ENCODE measurements around the gene ARL4A.
"Not testable (repeated sequence)": the region's sequence is repeated elsewhere in the genome, so short reads cannot be mapped to it uniquely, and the experiment has no call there.

The ARL4A gene

GRCh38 chr7:12686891-12687717 lies at the start of gene ARL4A:
TSS of gene ARL4A (plus strand) at chr7:12687633. CDS start at chr7:12688255, 622 bp downstream.
- Mint-ChIP-seq H3K4me1 (ENCODE audit: low read depth) (peaks cover 30% of the 10 kb centered on the region), H3K36me3 (ENCODE audit: low read depth) (peaks cover 11% of the 10 kb centered on the region), H3K27ac (peak within 1 kb of the TSS; percentile 97), H3K27me3 (ENCODE audit: low read depth) (peaks cover 5% of the 10 kb centered on the region), H3K9me3 (no peaks in the 10 kb centered on the region), H3K4me3 (peak within 1 kb of the TSS; percentile 96)
- peak; percentile 90 for DNase-seq (ENCODE audit: low spot score)

GRCh38 chr7:12637819-12638592 lies 49.4 kb upstream of the ARL4A start:
- no peak for DNase-seq (ENCODE audit: low spot score)
- Mint-ChIP-seq H3K27me3 (ENCODE audit: low read depth) (peaks cover 3% of the 10 kb centered on the region), H3K27ac (no peak overlapping the region), H3K4me3 (peak overlapping the region; percentile 50), H3K9me3 (no peaks in the 10 kb centered on the region), H3K4me1 (ENCODE audit: low read depth) (peaks cover 16% of the 10 kb centered on the region), H3K36me3 (ENCODE audit: low read depth) (no peaks in the 10 kb centered on the region)

DNA sequence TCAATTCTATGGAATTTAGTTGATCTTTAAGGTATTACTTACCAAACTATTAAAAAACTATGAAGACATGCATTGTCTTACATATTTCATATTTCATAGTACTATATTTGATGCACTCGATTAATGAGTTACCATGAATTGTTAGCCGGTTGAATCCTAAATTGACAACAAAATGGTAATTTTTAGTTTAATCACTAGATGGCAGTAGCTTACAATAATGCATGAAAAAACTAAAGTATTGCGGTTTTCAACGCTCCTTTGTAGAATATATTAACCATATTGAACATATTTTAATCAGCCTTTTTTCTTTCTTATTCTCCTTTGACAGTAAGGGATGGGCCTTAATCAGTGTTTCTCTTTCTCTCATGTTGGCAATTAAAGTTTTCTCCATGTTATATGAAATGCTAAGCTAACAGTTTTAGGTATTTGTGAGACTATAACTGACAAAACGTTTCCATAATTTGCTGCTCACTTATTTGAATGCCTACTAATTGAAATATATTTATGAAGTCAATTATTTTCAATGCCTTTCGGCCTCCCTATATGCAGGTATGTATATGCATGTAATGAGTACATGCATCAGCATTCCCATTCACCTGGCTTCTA lies 48.5 kb upstream of the ARL4A start:
- no peak for DNase-seq (ENCODE audit: low spot score)

GRCh38 chr7:12640299-12641096 lies 46.9 kb upstream of the ARL4A start:
- Mint-ChIP-seq H3K27me3 (ENCODE audit: low read depth) (peaks cover 3% of the 10 kb centered on the region), H3K9me3 (no peaks in the 10 kb centered on the region), H3K27ac (no peak overlapping the region), H3K4me3 (no peak overlapping the region), H3K36me3 (ENCODE audit: low read depth) (no peaks in the 10 kb centered on the region), H3K4me1 (ENCODE audit: low read depth) (peaks cover 13% of the 10 kb centered on the region)
- DNase-seq (ENCODE audit: low spot score): no peak

More for the DNA sequence above, 48.5 kb upstream of the ARL4A start:
- no peaks in the 10 kb centered on the region for H3K36me3 Mint-ChIP-seq (ENCODE audit: low read depth)
- peaks cover 3% of the 10 kb centered on the region for H3K27me3 Mint-ChIP-seq (ENCODE audit: low read depth)
- H3K9me3 Mint-ChIP-seq: no peaks in the 10 kb centered on the region
- H3K27ac Mint-ChIP-seq: no peak overlapping the region
- H3K4me1 Mint-ChIP-seq (ENCODE audit: low read depth): peaks cover 13% of the 10 kb centered on the region
- H3K4me3 Mint-ChIP-seq: no peak overlapping the region

DNA sequence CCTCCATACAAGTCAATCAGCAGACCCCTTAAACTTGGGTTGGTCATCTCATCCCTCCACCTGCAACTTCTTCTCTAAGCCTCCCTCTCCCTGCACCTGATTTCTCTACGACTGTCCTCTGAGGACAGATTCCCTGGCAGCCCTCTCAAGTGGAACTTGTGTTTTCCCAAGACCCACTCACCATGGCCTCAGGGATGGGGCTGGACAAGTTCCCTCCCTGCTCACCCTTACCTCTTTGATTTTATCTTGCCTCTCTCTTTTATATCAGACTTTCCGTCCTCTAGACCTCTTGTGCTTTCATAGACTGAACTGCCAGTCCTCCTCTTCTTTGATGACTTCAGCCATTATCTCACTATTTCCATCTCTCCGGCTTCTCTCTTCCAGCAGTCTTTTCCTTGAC lies 46.2 kb upstream of the ARL4A start:
- no peaks in the 10 kb centered on the region for H3K9me3 Mint-ChIP-seq
- peaks cover 8% of the 10 kb centered on the region for H3K4me1 Mint-ChIP-seq (ENCODE audit: low read depth)
- H3K4me3 Mint-ChIP-seq: no peak overlapping the region

GRCh38 chr7:12642508-12642907 lies 44.9 kb upstream of the ARL4A start:
- H3K27me3 Mint-ChIP-seq (ENCODE audit: low read depth): no peaks in the 10 kb centered on the region
- no peak for DNase-seq (ENCODE audit: low spot score)
- H3K4me3 Mint-ChIP-seq: no peak overlapping the region
- no peaks in the 10 kb centered on the region for H3K9me3 Mint-ChIP-seq
- no peaks in the 10 kb centered on the region for H3K36me3 Mint-ChIP-seq (ENCODE audit: low read depth)
- no peak overlapping the region for H3K27ac Mint-ChIP-seq
- H3K4me1 Mint-ChIP-seq (ENCODE audit: low read depth): peaks cover 6% of the 10 kb centered on the region

More for the DNA sequence above, 46.2 kb upstream of the ARL4A start:
- DNase-seq (ENCODE audit: low spot score): no peak
- Mint-ChIP-seq H3K27me3 (ENCODE audit: low read depth) (peaks cover 3% of the 10 kb centered on the region), H3K36me3 (ENCODE audit: low read depth) (no peaks in the 10 kb centered on the region), H3K27ac (no peak overlapping the region)

- Mint-ChIP-seq H3K4me1 (ENCODE audit: low read depth) (peaks cover 3% of the 10 kb centered on the region), H3K36me3 (ENCODE audit: low read depth) (no peaks in the 10 kb centered on the region), H3K27ac (no peak overlapping the region), H3K4me3 (no peak overlapping the region), H3K27me3 (ENCODE audit: low read depth) (no peaks in the 10 kb centered on the region), H3K9me3 (no peaks in the 10 kb centered on the region)
- DNase-seq (ENCODE audit: low spot score): no peak
Observed at GRCh38 chr7:12643001-12643643, 44.3 kb upstream of the ARL4A start.

DNA sequence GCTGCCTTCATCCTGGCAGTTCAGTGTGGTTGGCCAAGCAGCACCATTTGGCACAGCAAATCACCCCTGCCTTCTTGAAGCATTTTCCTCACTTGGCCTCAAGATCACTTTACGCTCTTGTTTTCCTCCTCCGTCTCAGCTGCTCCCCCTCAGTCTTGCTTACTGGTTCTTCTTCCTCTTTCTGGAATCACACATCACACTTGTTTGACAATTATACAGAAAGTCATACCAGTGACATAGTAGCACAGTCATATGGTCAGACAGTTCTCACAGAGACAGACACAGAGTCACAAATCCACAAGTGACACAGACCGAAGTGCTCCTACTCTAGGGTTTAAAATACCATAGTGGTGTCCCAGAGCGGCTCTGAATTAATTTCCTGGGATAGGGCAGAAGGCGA lies 43.8 kb upstream of the ARL4A start:
- H3K4me3 Mint-ChIP-seq: no peak overlapping the region

DNA sequence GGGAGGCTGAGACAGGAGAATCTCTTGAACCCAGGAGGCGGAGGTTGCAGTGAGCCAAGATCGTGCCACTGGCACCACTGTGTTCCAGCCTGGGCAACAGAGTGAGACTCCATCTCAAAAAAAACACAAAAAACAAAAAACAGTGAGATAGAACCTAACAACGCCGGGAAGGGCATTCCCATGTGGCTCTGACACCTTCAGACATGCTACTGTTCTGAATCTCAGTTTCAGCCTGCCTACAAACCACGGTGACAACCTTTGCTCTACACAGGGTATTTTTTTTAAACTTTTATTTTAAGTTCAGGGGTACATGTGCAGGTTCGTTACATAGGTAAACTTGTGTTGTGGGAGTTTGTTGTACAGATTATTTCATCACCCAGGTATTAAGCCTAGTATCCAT lies 42.2 kb upstream of the ARL4A start:
- not testable (repeated sequence) for H3K27me3 Mint-ChIP-seq (ENCODE audit: low read depth); DNase-seq (ENCODE audit: low spot score); H3K4me3 Mint-ChIP-seq; H3K27ac Mint-ChIP-seq; H3K4me1 Mint-ChIP-seq (ENCODE audit: low read depth); H3K9me3 Mint-ChIP-seq; H3K36me3 Mint-ChIP-seq (ENCODE audit: low read depth)

More for the DNA sequence above, 43.8 kb upstream of the ARL4A start:
- H3K27ac Mint-ChIP-seq: no peak overlapping the region
- no peak for DNase-seq (ENCODE audit: low spot score)
- no peaks in the 10 kb centered on the region for H3K36me3 Mint-ChIP-seq (ENCODE audit: low read depth)
- no peaks in the 10 kb centered on the region for H3K27me3 Mint-ChIP-seq (ENCODE audit: low read depth)
- peaks cover 2% of the 10 kb centered on the region for H3K4me1 Mint-ChIP-seq (ENCODE audit: low read depth)
- no peaks in the 10 kb centered on the region for H3K9me3 Mint-ChIP-seq

GRCh38 chr7:12646139-12646538 lies 41.3 kb upstream of the ARL4A start:
- no peak overlapping the region for H3K27ac Mint-ChIP-seq

DNA sequence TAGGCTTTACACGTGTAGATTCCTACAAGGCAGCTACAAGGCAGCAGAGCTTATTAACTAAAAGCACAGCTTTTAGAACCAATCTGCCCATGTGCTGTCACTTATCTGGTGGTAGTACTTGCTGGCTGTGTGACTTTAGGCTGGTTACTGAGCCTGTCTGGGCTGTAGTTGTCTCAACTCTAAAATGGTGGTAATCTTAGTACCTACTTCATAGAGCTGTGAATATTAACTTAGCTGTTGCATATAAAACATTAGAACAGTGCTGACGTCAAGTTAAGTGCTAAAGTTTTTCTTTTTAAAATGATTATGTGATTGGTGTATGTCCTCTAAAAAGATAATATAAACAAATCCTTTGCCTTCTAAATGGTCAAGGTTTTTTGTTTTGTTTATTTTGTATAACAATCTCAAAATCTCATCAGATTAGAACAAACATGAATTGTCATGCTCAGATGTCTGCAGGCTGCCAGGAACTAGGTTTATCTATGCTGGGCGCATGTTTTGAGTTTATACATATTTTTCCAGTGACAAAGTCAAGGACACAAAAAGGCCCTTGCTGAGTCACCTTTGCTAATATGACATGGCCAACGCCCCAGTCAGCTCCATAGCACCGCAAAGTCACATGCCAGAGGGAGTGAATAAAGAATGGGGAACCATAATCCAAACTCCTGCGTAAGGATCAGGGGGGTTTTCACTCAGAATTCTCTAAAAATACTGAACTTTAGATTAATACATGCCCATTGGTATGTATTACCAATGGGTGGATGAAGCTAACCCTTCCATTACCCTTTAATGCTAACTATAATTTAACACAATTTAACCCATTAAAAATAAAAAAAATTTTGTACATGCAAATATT lies 39.8 kb upstream of the ARL4A start:
- no peaks in the 10 kb centered on the region for H3K27me3 Mint-ChIP-seq (ENCODE audit: low read depth)
- H3K36me3 Mint-ChIP-seq (ENCODE audit: low read depth): no peaks in the 10 kb centered on the region
- DNase-seq (ENCODE audit: low spot score): no peak
- no peaks in the 10 kb centered on the region for H3K9me3 Mint-ChIP-seq
- no peak overlapping the region for H3K4me3 Mint-ChIP-seq
- no peak overlapping the region for H3K27ac Mint-ChIP-seq
- no peaks in the 10 kb centered on the region for H3K4me1 Mint-ChIP-seq (ENCODE audit: low read depth)

More at GRCh38 chr7:12646139-12646538, 41.3 kb upstream of the ARL4A start:
- no peaks in the 10 kb centered on the region for H3K36me3 Mint-ChIP-seq (ENCODE audit: low read depth)
- no peaks in the 10 kb centered on the region for H3K9me3 Mint-ChIP-seq
- H3K27me3 Mint-ChIP-seq (ENCODE audit: low read depth): no peaks in the 10 kb centered on the region
- no peak overlapping the region for H3K4me3 Mint-ChIP-seq
- no peaks in the 10 kb centered on the region for H3K4me1 Mint-ChIP-seq (ENCODE audit: low read depth)
- DNase-seq (ENCODE audit: low spot score): no peak

GRCh38 chr7:12648704-12649261 lies 38.6 kb upstream of the ARL4A start:
- H3K36me3 Mint-ChIP-seq (ENCODE audit: low read depth): no peaks in the 10 kb centered on the region
- H3K4me1 Mint-ChIP-seq (ENCODE audit: low read depth): no peaks in the 10 kb centered on the region
- no peak overlapping the region for H3K27ac Mint-ChIP-seq
- no peaks in the 10 kb centered on the region for H3K9me3 Mint-ChIP-seq
- no peak overlapping the region for H3K4me3 Mint-ChIP-seq
- DNase-seq (ENCODE audit: low spot score): no peak
- no peaks in the 10 kb centered on the region for H3K27me3 Mint-ChIP-seq (ENCODE audit: low read depth)

Data from T-helper 2 cell treated with Interferon-gamma antibody and Interleukin-4, amounts not matched to agents 5 μg/mL and 100 μg/mL, for 36 hours (primary cell).